Measurements from ENCODE around the gene ITGA11.

ITGA11 gene

GRCh38 chr15:68259883-68260282, 172.1 kb downstream of the ITGA11 start:
- no peak for FAIRE-seq

- no peak for FAIRE-seq
These were observed 173.3 kb downstream of the ITGA11 start for GRCh38 chr15:68258692-68259091.

DNA sequence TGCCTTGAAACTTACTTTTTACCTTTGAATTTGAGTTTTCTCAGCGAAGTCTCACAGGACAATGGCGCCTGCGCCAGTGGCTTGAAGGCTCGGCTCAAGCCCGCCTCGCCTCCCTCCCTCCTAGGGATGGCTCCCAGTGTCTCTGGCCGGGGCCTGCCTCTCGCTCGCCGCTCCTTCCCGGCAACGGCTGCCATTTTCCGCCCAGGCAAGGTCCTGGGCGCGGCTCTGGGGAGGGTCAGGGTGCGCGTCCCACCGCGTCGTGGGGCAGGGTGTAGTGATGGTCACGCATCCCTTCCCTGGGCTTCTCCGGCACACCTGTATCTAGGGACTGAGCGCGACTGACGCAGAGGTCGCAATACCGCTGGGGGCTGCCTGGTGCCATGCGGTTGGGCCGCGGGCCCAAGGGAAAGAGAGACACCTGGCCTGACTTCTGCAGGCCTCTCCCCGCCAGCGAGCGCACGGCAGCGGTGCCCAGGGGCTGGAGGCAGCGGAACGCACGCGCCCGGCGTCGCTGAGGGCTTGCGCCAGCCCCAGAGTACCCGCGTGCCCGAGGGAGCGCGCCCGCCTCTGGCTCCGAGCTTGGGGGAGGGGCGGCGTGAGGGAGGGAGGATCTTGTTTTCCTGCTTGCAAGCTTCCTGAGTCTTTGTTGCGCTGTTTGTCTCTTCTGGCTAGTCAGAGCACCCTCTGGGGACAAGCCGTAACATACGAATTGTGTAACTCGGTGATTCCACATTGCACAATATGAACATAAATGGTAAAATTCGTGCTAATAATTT, 175.1 kb downstream of the ITGA11 start:
- FAIRE-seq = no peak

DNA sequence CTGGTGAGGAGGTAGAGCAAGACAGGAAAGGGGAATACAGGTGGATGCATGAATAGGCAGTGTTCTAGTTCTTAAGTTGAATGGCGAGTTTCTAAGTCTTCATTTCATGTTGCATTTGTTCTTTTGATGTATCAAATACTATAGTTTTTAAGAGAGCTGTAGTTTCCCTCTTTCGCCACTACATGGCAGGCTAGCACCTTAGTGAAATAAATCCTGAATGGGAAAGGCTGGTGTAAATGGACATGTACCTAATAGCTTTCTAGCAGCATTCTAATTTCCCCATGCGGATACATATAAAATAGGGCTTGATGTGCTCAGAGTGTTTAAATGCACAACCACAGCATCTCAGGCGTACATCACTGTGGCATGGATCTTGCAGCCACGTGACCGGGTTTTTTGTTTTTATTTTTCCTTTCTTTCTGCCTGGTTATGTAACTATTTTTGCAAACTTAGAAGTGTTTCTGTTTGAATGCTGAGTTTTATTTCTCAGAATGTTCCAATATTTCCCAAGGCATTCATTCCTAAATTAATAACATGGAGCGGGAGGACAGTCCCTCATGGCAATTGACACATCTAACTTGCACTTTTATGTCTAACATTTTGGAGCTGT, 178.9 kb downstream of the ITGA11 start:
- FAIRE-seq = peak; percentile 97

DNA sequence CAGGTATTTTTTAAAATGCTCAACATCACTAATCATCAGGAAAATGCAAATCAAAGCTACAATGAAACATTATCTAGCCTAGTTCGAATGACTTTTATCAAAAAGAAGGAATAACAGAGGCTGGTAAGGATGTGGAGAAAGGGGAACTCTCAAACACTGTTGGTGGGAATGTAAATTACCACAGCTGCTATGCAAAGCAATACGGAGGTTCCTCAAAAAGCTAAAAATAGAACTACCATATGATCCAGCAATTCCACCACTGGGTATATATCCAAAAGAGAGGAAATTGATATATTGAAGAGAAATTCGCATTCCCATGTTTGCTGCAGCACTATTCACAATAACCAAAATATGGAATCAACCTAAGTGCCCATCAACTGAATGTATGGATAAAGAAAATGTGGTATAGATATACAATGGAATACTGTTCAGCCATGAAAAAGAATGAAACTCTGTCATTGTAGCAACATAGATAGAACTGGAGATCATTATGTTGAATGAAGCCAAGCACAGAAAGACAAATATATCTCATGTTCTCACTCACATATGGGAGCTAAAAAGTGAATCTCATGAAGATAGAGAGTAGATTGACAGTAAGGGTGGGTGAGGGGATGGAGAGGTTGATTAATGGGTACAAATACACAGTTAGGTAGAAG, 182.8 kb downstream of the ITGA11 start:
- no peak for FAIRE-seq
